HPDE6-E6E7 (cell line): ENCODE data around the gene PLEKHA7.
"Not testable (repeated sequence)": the region's sequence is repeated elsewhere in the genome, so short reads cannot be mapped to it uniquely, and the experiment has no call there.

Experiments used
- DNase-seq: peaks from one replicate; pipeline ENCODE4 v3.0.0; 2011; ENCODE audit warnings: missing footprints; ENCODE audit errors: extremely low spot score

Gene PLEKHA7

GRCh38 chr11:16977136-16977993 lies 36.8 kb downstream of the PLEKHA7 start:
- no peak for DNase-seq

DNA sequence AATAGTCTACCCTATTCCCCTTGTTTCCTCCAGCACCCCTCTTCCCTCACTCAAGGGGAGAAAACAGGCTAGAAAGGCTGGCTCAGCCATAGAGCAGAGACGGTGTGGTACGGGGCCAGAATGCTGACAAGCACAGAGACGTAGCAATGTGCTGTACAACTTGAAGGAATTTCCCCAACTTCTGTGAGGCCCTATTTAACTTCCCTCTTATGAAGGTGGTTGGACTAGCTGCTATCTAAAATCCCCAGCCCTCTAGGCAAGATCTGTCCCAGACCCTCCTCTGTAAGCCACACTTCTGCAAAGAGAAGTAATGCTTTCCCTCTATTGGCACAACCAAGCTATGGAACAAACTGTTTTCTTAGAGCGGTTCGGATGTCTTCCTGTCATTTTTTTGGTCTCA lies 37.8 kb downstream of the PLEKHA7 start:
- DNase-seq, result no peak

GRCh38 chr11:16975906-16976305 lies 38.3 kb downstream of the PLEKHA7 start:
- no peak for DNase-seq

DNA sequence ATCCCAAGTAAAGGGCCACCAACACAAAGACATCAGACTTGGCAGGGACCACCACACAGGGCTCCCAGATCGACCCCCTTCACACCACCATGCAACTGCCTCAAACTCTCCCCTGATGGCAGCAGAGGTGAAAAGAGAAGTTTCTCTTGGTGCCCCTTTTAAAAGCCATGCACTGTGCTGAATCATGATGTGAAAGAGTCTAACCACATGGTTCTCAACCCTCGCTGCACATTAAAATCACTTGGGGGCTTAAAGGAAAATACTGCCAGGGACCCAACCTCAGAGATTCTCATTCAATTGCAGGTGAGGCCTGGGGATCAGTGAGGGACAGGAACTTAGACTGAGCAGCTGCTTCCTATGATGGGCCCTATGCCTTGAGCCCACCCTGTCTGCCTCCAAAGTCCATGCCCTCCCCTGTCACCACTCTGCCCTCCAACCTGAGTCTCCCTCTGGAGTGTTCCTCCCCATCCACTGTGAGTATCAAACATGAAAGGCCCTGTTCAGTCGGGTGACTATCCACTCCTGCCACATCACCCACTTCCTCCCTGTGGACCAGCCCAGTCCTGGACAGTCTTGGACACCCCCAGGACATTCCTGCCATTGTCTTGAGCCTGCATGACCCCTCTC lies 40.8 kb downstream of the PLEKHA7 start:
- no peak for DNase-seq

DNA sequence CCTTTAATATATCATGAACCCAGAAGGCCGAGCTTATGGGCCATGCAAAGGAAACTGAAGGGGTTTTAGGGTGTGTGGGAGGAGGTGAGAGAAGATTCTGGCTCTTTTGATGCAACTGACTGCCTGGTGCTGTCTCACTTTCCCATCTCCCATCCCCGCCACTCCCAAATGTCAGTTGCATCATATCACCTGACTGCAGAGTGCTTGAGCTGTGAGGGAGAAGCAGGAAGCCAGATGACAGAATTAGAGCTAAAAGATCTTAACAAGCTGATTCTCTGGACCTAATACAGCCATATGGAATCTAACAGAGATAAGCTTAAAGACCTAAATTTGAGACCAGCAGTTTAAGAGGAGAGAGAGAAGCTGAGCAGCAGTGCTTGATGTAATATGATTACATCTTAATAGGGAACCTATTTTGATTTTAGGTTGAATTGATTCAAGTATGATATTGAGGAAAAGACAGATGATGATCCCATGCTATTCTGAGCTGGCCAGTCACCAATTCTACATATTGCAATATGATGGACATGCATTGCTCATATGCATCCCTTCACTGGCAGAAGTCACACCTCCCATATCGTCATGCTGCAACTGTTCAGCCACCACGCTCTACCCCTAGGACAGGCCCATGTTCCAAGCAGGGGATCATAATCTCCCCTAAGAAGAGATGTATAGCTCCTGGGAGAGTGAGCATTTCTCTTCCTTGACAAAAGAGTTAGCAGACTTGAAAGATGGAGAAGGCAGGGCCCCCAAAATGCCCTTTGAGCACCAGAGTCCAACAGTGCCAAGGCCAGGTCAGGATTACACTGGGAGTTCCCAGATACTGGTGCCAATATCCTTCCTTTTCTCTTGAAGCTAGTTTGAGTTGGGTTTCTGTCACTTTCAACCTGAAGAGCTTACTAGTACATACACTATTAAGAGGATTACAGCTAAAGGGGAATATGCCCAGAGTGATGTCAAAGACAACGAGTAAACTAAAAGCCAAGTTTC lies 44.9 kb downstream of the PLEKHA7 start:
- no peak for DNase-seq

DNA sequence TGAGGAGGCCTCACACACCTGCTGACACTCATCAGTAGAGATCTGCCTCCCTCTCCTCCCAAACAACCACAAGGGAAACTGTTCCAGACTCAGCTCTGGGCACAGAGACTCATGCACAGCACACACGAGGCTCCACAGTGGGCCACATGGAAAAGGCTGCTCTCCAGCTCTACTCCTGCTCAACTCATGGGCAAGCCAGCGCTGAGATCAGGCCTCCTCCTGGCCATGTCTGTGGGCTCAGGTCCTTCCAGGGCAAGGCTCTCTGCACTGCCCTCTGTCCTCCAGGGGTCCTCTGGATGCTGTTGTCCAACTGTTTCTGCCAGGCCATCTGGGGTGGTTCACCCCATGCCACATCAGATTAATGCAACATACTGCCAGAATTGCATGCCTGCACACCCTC lies 46.0 kb downstream of the PLEKHA7 start:
- DNase-seq, result no peak

GRCh38 chr11:16966930-16967671 lies 47.1 kb downstream of the PLEKHA7 start:
- no peak for DNase-seq

DNA sequence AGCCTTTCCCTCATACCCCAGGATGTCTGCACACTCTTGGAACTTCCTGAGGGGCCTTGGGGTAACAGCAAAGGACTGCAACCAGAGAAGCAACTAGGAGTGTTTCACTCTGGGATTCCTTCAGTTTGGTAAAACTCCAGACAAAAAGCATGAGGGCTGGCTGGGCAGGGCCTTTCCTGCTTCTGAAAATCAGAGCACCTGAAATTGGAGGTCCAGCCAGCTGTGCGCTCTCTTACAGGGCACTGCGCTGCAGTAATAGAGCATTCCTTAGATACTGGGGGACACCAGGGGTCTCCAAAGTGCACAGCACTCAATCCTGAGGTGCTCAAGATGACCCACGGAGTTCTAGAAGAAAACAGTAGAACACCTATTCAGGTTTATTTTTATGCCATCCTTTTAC lies 49.7 kb downstream of the PLEKHA7 start:
- DNase-seq, result no peak

DNA sequence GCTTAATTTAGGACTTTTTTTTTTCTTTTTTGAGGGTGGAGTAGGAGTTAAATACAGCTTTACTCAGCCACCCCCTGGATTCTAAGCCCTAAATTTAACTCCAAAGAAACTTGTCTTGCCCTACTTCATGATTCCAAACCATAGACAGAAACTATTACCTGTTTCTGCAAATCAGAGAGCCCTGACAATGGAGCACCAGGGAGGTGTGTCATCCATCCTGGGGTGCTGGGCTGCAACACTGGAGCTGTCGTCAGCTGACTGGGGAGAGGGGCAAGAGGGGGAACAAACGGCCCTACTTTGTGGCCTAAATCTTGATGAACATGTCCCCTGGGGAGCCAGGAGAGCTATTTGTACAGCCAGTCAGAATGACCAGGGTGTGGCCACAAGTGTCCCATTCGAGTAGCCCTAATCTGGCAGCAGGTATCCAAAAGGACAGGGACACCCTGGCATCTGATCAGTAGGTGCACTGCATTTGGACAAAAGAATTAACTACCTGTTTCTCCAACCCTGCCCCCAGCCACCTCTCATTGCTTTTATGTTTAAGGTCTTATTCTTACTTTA lies 50.8 kb downstream of the PLEKHA7 start:
- no peak for DNase-seq

GRCh38 chr11:16962589-16962988 lies 51.6 kb downstream of the PLEKHA7 start:
- DNase-seq, result not testable (repeated sequence)

DNA sequence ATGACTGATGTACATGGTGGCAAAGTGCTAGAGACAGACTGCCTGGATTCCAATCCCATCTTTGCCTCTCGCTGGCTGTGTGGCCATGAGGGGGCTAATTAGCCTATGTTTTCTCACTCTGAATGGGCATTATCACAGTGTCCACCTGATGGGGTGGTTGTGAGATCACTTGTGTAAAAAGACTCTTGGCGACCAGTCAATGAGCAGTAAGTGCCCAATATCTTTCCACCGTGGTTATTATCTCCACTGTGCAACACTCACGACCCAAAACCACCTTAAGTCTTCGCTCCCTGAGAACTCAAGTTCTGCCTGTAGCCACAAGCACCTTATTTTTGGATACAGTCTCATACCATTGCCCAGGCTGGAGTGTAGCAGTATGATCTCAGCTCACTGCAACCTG lies 52.1 kb downstream of the PLEKHA7 start:
- no peak for DNase-seq

DNA sequence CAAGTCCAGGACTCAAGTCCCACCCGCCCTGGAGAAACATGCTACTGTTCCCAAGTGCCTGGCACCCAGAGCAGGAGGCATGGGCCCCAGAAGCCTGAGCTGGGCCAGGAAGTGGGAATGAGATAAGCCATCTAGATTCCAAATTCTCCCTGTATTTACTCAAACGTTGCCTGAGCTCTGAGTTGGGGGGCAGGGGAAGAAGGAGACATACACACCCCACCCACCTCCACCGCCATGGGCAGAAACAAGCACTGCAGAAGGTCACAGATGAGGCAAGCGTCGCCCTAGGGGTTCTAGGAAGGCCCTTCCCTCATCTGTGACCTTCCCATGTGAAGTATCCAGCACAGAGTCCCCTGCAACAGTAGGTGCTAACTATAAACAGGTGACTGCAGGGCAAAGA lies 54.0 kb downstream of the PLEKHA7 start:
- DNase-seq, result no peak

DNA sequence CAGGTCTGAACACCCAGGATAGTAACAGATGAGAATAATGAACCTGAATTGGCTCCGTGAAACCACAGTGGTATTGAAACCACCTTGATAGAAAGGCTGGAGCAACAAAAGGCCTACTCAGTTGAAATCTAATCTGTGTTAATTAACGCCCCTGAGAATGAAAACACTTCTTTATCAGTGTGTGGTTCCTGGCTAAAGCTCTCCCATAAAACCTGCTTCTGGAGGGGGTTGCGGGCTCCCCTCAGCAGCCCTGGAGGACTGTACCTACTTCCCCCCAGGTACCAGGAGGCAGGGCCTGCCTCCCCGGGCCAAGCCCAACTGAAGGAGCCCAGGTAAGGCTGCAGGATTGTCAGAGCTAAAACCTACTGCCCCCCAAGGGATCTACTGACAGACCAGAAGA lies 54.6 kb downstream of the PLEKHA7 start:
- no peak for DNase-seq

DNA sequence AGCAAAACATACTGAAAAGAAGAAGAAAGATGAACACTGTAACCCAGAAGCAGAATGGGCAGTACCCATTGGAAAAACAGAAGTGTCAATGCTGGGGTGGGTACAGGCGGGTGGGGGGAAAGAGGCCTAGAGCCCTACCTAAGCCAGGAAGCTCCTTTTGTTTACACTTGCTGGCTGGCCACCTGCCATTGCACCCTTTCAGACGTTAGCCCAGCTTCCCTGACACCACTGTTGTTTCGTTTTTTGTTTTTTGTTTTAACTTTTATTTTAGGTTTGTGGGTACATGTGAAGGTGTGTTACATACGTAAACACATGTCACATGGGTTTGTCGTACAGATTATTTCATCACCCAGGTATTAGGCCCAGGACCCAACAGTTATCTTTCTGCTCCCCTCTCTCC lies 55.4 kb downstream of the PLEKHA7 start:
- no peak for DNase-seq

GRCh38 chr11:16956538-16957153 lies 57.6 kb downstream of the PLEKHA7 start:
- peak; percentile 55 for DNase-seq

GRCh38 chr11:16953663-16954062 lies 60.6 kb downstream of the PLEKHA7 start:
- no peak for DNase-seq

DNA sequence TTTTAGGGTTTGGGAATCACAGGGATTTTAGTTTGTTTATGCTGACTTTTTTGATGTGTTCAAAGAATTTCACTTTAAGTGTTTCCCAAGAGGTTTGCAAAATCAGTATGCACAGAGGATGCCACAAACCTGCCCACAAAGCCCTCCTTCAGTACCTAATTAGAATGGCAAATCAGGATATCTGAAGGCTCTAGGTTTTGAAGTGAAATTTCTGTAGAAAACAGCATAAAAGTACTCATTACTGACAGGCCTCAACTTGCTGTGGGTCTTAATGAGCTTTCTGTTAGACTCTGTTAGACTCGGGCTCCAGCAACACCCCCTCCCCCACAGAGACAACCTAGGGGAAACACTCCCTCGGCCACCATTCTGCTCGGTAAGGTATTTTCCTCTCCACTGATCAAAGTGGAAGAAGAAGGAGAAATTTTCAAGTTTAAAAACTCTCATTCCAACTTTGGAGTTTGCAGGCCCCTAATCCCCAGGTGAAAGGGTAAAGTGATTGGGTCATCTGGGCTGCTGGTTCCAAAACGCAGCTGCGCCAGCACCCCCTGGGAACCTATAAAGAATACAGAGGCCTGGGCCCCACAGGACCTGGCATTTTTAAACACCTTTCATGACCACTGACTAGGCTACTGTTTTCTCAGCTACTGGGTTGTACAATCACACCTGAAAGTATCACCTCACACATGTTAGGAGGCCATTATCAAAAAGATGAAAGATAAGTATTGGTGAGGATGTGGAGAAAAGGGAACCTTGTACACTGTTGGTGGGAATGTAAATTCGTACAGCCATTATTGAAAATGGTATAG lies 67.5 kb downstream of the PLEKHA7 start:
- DNase-seq, result no peak

DNA sequence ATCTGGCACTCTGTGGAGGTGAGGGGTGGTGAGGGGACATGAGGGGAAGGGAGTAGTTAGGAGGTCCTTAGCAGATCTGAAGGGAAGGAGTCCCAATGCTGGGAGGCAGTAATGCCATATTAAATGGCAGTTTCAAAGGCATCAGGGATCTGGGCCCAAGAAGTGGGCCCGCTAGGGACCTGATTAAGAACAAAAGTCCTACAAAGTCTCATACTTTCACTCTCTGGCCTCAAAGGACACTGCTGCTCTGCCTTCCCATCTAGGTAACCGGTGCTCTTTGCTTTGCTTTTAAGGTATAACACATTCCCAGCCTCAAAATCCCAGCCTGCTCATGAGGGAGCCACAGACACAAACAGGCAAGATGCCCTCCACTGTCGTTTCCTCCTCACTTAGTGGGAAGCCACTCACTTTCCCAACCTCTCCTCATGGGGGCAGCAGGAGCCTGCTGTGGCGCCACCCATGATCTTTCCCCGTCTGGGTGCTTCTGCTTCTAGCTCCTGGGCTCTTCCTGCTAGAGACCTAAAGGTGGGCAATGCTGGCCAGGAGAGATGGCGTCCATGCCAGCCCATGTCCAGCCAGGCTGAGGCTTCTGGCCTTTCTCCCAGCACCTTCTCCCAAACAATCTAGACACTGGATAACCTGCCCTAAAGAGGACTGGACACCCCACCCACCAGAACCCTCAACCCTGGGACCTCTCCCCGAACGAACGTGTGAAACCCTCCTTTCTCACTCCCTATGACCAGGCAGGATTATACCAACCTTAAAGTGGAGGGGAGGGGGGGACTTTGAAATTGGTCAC lies 68.3 kb downstream of the PLEKHA7 start:
- DNase-seq, result peak; percentile 71

GRCh38 chr11:16942911-16943310 lies 71.3 kb downstream of the PLEKHA7 start:
- DNase-seq, result no peak
